ENCODE results near the gene SIRT4.

The SIRT4 gene

GRCh38 chr12:120264904-120265472, 37.1 kb upstream of the SIRT4 start:
- peak overlapping the region; percentile 91 for H3K27ac Mint-ChIP-seq
- H3K36me3 Mint-ChIP-seq (ENCODE audit: low read depth), result peaks cover 16% of the 10 kb centered on the region
- H3K27me3 Mint-ChIP-seq, result peaks cover 2% of the 10 kb centered on the region
- H3K9me3 Mint-ChIP-seq, result no peaks in the 10 kb centered on the region
- peaks cover 63% of the 10 kb centered on the region for H3K4me1 Mint-ChIP-seq (ENCODE audit: low read depth)
- H3K4me3 Mint-ChIP-seq, result peak overlapping the region; percentile 94
- intact Hi-C loops (cut with micrococcal nuclease), result loop anchor here (1.0 to 2.0 kb wide), 3 partner anchors 32 to 64 kb away; partner anchors contain the start of gene RPLP0

DNA sequence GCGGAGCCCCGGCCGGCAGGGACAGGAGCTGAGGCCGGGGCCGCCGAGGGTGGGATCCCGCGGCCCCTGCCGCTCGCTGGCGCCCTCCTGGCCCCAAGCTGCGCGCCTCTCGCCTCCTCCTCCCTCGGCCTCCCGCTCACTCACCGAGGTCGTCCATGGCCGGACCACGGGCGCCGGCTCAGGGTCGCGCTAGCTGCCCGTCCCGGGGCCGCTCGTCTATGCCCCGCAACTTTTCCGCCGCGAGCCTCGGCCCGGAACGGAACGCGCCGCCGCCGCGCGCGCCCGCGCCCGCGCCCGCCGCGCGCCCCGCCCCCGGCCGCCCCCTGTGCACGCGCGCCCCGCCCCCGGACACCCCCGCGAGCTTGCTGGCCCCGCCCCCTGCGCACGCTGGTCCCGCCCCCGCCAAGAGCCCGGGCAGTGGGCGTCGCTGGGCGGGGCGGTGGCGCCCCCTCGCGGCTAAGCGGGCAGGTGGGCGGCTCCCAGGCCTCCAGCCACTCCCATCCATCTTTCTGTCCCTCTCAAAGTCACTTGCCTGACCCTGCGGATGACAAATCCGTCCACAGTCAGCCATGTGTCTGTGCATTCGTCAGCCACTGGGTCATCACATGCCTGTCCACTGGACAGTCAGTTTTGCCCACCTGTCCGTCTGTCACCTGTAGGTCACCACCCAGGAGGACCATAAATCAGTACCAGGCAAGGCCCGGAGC, 36.5 kb upstream of the SIRT4 start, which contains the start of gene PXN:
Gene PXN, minus strand, starts transcription at position 258 of the 707 bp plus-strand sequence. Its CDS starts 101 bp downstream, at position 157.
- Mint-ChIP-seq H3K9me3 (no peaks in the 10 kb centered on the region), H3K27ac (peak within 1 kb of the TSS; percentile 91), H3K36me3 (ENCODE audit: low read depth) (peaks cover 10% of the 10 kb centered on the region), H3K4me1 (ENCODE audit: low read depth) (peaks cover 57% of the 10 kb centered on the region), H3K4me3 (peak within 1 kb of the TSS; percentile 94), H3K27me3 (peaks cover 2% of the 10 kb centered on the region)
- intact Hi-C loops (cut with micrococcal nuclease), result loop anchor here (1.0 to 2.0 kb wide), 3 partner anchors 32 to 65 kb away; partner anchors contain the start of gene RPLP0

- Mint-ChIP-seq H3K4me3 (peak overlapping the region; percentile 94), H3K36me3 (ENCODE audit: low read depth) (peaks cover 9% of the 10 kb centered on the region), H3K9me3 (no peaks in the 10 kb centered on the region), H3K27ac (peak overlapping the region; percentile 91), H3K4me1 (ENCODE audit: low read depth) (peaks cover 54% of the 10 kb centered on the region), H3K27me3 (peaks cover 4% of the 10 kb centered on the region)
- intact Hi-C loops (cut with micrococcal nuclease), result no loop called here
Measured at GRCh38 chr12:120266180-120266870, 35.8 kb upstream of the SIRT4 start.

DNA sequence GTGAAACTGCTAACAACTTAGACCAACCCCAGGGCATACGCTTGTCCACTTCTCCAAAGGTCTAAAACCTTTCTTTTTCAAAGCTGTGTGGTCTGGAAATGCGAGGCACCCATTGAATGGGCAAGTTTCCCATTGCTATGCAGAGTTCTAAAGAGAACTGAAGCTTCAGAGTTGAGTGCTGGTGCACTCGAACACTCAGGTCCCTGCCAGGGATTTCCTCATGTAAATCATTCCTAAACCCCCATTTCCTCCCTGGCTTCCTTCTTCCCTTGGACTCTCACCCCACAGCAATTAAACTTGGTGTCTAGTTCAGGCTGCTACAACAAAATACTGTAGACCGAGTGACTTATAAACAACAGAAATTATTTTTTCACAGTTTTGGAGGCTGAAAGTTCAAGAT, 34.4 kb upstream of the SIRT4 start:
- H3K27ac Mint-ChIP-seq, result no peak overlapping the region
- no peak overlapping the region for H3K4me3 Mint-ChIP-seq
- H3K27me3 Mint-ChIP-seq, result peaks cover 5% of the 10 kb centered on the region
- H3K36me3 Mint-ChIP-seq (ENCODE audit: low read depth), result peaks cover 9% of the 10 kb centered on the region
- H3K9me3 Mint-ChIP-seq, result no peaks in the 10 kb centered on the region
- peaks cover 40% of the 10 kb centered on the region for H3K4me1 Mint-ChIP-seq (ENCODE audit: low read depth)
- intact Hi-C loops (cut with micrococcal nuclease), result no loop called here

DNA sequence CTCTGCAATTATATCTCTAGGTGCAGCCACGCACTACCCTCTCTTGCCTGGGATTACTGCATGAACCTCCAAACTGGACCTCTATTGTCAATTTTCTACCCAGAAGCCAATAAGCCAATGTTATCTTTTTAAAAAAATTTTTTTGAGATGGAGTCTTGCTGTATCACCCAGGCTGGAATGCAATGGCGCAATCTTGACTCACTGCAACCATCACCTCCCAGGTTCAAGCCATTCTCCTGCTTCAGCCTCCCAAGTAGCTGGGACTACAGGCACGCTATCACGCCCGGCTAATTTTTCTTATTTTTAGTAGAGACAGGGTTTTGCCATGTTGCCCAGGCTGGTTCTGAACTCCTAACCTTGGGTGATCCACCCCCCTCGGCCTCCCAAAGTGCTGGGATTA, 25.4 kb upstream of the SIRT4 start:
- Mint-ChIP-seq H3K27me3 (peaks cover 13% of the 10 kb centered on the region), H3K36me3 (ENCODE audit: low read depth) (no peaks in the 10 kb centered on the region), H3K4me1 (ENCODE audit: low read depth) (no peaks in the 10 kb centered on the region), H3K4me3 (no peak overlapping the region), H3K9me3 (no peaks in the 10 kb centered on the region), H3K27ac (no peak overlapping the region)
- intact Hi-C loops (cut with micrococcal nuclease), result no loop called here

DNA sequence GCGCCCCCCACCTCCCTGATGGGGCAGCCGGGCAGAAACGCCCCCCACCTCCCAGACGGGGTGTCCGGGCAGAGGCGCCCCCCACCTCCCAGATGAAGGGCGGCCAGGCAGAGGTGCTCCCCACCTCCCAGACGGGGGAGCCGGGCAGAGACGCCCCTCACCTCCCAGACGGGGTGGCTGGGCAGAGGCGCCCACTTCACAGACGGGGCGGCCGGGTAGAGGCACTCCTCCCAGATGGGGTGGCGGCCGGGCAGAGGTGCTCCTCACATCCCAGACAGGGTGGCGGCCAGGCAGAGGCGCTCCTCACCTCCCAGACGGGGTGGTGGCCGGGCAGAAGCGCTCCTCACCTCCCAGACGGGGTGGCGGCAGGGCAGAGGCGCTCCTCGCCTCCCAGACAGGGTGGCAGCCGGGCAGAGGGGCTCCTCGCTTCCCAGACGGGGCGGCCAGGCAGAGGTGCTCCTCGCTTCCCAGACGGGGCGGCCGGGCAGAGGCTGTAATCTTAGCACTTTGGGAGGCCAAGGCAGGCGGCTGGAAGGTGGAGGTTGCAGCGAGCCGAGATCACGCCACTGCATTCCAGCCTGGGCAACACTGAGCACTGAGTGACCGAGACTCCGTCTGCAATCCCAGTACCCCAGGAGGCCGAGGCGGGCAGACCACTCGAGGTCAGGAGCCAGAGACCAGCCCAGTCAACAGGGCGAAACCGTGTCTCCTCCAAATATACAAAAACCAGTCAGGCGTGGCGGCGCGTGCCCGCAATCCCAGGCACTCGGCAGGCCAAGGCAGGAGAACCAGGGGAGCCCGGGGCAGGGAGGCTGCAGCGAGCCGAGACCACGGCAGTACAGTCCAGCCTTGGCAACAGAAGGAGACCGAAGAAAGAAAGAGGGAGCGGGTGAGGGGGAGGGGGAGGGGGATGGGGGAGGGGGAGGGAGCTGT, 23.7 kb upstream of the SIRT4 start:
- Mint-ChIP-seq H3K27ac (no peak overlapping the region), H3K4me3 (no peak overlapping the region), H3K36me3 (ENCODE audit: low read depth) (no peaks in the 10 kb centered on the region), H3K9me3 (no peaks in the 10 kb centered on the region), H3K27me3 (peaks cover 7% of the 10 kb centered on the region), H3K4me1 (ENCODE audit: low read depth) (no peaks in the 10 kb centered on the region)
- intact Hi-C loops (cut with micrococcal nuclease), result no loop called here

GRCh38 chr12:120283318-120283717, 18.8 kb upstream of the SIRT4 start:
- Mint-ChIP-seq H3K9me3 (no peaks in the 10 kb centered on the region), H3K27ac (no peak overlapping the region), H3K4me3 (no peak overlapping the region), H3K4me1 (ENCODE audit: low read depth) (no peaks in the 10 kb centered on the region), H3K36me3 (ENCODE audit: low read depth) (no peaks in the 10 kb centered on the region), H3K27me3 (peaks cover 25% of the 10 kb centered on the region)
- intact Hi-C loops (cut with micrococcal nuclease), result no loop called here

DNA sequence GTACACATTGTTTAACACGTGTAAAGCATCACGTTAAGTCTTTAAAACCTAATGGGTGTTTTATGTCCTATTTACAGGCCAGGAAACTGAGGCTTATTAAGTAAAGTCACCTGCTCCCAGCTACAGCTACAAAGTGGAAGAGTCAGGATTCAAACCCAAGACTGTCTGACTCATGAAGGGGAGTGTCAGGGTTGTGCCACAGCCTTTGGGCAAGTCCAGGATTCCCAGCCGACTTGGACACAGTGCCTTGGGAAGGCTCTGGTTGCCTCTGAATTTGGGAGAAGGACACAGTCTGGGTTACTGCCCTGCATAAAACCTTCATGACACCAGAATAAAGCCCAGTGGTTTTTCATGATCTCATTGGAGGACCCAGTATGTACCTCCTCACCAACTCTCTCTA, 17.7 kb upstream of the SIRT4 start:
- no peak overlapping the region for H3K4me3 Mint-ChIP-seq
- H3K27ac Mint-ChIP-seq, result no peak overlapping the region
- H3K4me1 Mint-ChIP-seq (ENCODE audit: low read depth), result no peaks in the 10 kb centered on the region
- no peaks in the 10 kb centered on the region for H3K36me3 Mint-ChIP-seq (ENCODE audit: low read depth)
- intact Hi-C loops (cut with micrococcal nuclease), result no loop called here
- H3K9me3 Mint-ChIP-seq, result no peaks in the 10 kb centered on the region
- H3K27me3 Mint-ChIP-seq, result peaks cover 25% of the 10 kb centered on the region

DNA sequence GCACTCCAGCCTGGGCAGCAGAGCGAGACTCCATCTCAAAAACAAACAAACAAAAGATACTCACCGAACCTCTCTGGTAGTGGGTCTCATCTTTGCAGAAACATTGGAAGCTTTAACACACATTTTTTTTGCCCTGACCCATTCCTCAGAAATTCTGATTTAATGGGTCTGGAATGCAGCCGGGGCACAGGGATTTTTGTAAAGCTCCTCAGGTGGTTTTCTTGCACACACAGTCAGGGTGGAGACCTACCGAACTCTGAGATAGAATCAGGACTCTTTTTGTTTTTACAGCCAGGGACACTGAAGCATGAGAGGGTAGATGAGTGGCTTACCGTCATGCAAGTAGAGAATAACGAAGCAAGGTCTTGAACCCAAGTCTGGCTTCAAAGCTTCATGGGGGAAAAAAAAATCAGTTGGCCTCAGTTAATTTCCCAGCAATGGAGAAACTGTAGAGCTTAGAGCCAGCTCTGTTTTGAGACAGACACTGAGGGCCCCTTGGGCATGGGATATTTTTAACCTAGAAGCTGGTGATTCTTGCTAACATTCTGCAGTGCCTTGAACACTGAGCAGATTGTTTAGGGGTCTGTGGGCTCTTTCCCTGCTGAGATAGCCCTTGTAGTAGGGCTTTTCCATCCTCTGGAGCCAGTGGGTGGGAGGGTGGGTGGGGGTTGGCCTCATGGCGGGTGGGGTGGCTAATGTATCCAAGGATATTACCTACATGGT, 15.2 kb upstream of the SIRT4 start:
- Mint-ChIP-seq H3K4me1 (ENCODE audit: low read depth) (no peaks in the 10 kb centered on the region), H3K27ac (no peak overlapping the region), H3K36me3 (ENCODE audit: low read depth) (no peaks in the 10 kb centered on the region), H3K9me3 (no peaks in the 10 kb centered on the region), H3K27me3 (peaks cover 22% of the 10 kb centered on the region), H3K4me3 (no peak overlapping the region)
- intact Hi-C loops (cut with micrococcal nuclease), result no loop called here

DNA sequence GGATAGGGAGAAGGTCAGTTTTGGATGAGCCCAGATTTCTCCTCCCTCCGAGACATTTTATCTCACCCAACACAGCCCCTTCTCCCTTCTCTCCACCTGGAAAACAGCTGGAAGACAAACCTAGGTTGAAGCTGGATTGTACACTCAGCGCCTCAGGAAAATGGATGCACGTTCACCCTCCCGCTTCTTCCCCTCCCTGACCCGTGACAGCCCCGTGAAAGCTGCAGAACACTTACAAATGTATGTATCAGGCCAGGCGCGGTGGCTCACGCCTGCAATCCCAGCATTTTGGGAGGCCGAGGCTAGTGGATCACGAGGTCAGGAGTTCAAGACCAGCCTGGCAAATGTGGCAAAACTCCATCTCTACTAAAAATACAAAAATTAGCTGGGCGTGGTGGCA, 14.6 kb upstream of the SIRT4 start:
- H3K27ac Mint-ChIP-seq, result no peak overlapping the region
- no peak overlapping the region for H3K4me3 Mint-ChIP-seq
- no peaks in the 10 kb centered on the region for H3K4me1 Mint-ChIP-seq (ENCODE audit: low read depth)
- H3K27me3 Mint-ChIP-seq, result peaks cover 22% of the 10 kb centered on the region
- intact Hi-C loops (cut with micrococcal nuclease), result no loop called here
- H3K9me3 Mint-ChIP-seq, result no peaks in the 10 kb centered on the region
- H3K36me3 Mint-ChIP-seq (ENCODE audit: low read depth), result no peaks in the 10 kb centered on the region

- H3K4me3 Mint-ChIP-seq, result no peak overlapping the region
- peaks cover 14% of the 10 kb centered on the region for H3K27me3 Mint-ChIP-seq
- H3K9me3 Mint-ChIP-seq, result no peaks in the 10 kb centered on the region
- no peaks in the 10 kb centered on the region for H3K4me1 Mint-ChIP-seq (ENCODE audit: low read depth)
- H3K27ac Mint-ChIP-seq, result no peak overlapping the region
- no peaks in the 10 kb centered on the region for H3K36me3 Mint-ChIP-seq (ENCODE audit: low read depth)
- intact Hi-C loops (cut with micrococcal nuclease), result loop anchor here (1.0 kb wide), 1 partner anchor 62 kb away; no protein-coding TSS in a partner anchor
Measured at GRCh38 chr12:120290609-120291305, 11.4 kb upstream of the SIRT4 start.

GRCh38 chr12:120292411-120292660, 9.8 kb upstream of the SIRT4 start:
- no peaks in the 10 kb centered on the region for H3K36me3 Mint-ChIP-seq (ENCODE audit: low read depth)
- intact Hi-C loops (cut with micrococcal nuclease), result no loop called here
- H3K27me3 Mint-ChIP-seq, result peaks cover 6% of the 10 kb centered on the region
- no peaks in the 10 kb centered on the region for H3K4me1 Mint-ChIP-seq (ENCODE audit: low read depth)
- H3K4me3 Mint-ChIP-seq, result no peak overlapping the region
- no peak overlapping the region for H3K27ac Mint-ChIP-seq
- H3K9me3 Mint-ChIP-seq, result no peaks in the 10 kb centered on the region
